HG03060 (cell line): Measurements from ENCODE around the gene SLC10A2.

Source experiments
- ATAC-seq: cut with Tn5 transposase; IDR thresholded peaks from one replicate; pipeline ENCODE4 v1.9.1; 2021; ENCODE audit warnings: low read depth, moderate number of reproducible peaks; ENCODE audit not compliant: unreplicated experiment

Gene SLC10A2

GRCh38 chr13:103055166-103055565, 11.1 kb downstream of the SLC10A2 start:
- ATAC-seq: no peak

GRCh38 chr13:103046676-103047075, 19.5 kb downstream of the SLC10A2 start:
- no peak for ATAC-seq

GRCh38 chr13:103044056-103044455, 22.2 kb downstream of the SLC10A2 start:
- ATAC-seq: no peak

GRCh38 chr13:103040006-103040405, 26.2 kb downstream of the SLC10A2 start:
- ATAC-seq: no peak

GRCh38 chr13:103039183-103039582, 27.0 kb downstream of the SLC10A2 start:
- no peak for ATAC-seq

DNA sequence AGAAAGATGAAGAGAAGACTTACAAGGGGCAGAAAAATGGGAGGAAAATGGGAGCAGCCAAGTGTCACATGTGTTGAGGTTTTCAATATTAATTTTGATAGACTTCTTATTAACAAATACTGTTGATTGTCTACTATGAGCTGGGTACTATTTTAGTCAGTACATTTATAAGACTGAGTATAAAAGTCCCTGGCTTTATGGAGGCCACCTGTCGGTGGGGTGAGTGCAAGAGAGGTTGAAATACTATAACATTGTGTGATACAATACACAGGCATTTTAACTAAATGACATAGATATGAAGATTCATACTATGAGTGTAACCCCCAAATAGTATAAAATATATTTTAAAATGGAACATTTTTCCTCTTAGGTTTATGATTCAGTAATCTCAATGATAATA, 29.9 kb downstream of the SLC10A2 start:
- ATAC-seq: no peak

- ATAC-seq: no peak
These were observed 32.2 kb downstream of the SLC10A2 start for GRCh38 chr13:103033999-103034398.

- ATAC-seq: peak; percentile 95
These were observed 34.8 kb downstream of the SLC10A2 start for GRCh38 chr13:103031332-103031873.

- ATAC-seq: no peak
These were observed 35.4 kb downstream of the SLC10A2 start for GRCh38 chr13:103030776-103031175.

- no peak for ATAC-seq
These were observed 36.4 kb downstream of the SLC10A2 start for GRCh38 chr13:103029798-103030197.

DNA sequence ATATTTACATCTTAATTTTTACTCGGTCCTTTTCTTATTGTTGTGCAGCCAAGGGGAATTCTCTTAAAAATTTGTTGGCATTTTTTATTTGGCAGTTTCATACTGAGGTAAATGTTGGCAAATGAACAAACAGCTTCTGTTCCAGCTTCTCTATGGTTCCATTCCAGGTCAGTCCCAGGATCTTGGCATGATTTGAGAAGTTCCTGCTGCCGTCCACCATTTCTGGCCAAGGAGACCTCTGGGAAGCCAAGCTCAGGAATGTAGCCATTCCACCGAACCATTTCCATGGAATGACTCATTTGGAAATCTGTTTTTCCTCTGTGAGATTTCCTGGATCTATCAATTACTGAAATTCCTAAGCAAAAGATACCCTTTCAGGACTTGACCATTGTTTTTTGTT, 43.9 kb downstream of the SLC10A2 start:
- ATAC-seq: no peak

DNA sequence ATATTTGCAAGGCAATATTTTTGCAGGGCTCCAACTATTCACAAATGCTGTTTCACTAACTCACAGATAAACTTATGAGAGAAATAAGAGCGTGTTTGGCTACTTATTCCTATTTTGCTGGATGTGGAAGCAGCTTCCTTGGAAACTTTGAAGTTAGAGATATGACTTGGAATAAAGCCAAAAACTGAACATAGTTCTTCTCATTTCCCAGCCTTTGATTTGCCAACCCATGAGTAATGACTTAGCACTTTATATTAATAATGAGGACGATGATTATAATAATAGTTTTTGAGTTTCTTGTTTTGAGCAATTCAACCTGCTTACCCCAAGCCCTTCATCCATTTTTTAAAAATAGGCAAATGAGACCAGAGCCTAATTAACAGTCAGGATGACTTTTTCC, 47.7 kb downstream of the SLC10A2 start:
- no peak for ATAC-seq

GRCh38 chr13:103012646-103013045, 53.6 kb downstream of the SLC10A2 start:
- no peak for ATAC-seq

GRCh38 chr13:103009051-103009840, 57.0 kb downstream of the SLC10A2 start:
- no peak for ATAC-seq

GRCh38 chr13:103007427-103007762, 58.8 kb downstream of the SLC10A2 start:
- ATAC-seq: no peak

DNA sequence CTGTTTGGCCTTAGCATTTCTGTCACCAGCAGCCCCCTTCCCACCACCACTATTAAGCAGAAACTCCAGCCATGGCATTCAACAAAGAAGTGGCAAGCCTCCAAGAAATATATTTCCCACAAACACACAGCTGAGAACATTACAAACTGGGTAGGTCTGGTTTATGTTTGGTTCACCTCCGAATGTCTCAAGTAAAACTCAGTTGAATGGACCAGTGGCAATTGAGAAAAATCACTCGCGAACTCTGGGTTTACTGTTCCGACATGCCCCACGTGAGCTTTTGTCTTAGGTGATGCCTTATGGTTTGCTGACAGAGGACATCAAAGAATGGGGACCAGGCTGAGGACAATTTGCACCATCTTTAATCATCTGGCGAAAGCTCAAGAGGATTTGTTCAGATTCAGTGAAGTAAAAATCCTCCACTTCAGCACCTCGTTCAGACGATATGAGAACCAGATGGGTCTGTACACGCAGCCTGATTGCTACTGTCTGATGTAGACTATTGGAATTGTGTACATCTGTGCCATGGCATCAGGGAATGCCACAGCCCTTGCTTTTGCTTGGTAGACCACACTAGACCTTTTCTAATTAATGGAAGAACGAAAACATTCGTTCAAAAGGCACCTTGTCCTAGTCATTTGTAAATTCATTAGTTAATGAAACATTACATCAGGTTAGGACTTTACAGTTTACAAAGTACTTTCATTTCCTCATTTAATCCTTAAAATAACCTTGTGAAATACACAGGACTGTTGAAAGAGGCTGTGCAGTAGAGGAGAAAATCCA, 59.4 kb downstream of the SLC10A2 start:
- peak; percentile 93 for ATAC-seq

DNA sequence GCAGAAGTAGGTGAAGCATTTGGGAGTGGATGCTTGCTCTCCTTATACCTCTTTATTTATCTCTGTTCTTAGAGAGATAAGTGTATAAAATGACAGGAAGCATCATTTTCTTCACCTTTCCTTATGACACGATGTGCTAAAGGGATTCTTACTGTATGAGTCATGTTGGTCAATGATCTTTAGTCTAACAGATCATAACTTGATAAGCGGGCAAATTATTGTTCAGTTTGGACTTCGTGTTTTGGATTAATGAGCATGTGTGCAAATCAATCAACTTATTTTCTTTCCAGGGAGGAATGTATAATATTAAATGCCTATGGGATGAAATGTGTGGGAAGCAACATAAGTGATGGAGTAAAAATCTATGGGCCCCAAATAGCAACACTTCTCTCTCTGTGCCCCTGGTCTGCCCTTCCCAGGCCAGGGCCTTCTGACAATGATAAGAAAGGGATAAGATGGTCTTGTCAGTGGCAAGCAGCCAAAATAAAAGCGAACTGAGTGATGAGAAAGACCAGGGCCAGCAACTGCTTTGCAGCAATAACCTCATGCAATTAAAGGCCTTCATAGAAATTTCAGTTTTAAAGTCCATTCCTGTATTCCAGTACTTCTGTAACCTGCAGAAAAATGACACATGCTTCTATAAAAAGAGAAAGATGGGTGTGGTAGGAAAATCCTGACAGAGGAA, 61.4 kb downstream of the SLC10A2 start:
- ATAC-seq: no peak

GRCh38 chr13:103003631-103004030, 62.6 kb downstream of the SLC10A2 start:
- no peak for ATAC-seq

GRCh38 chr13:103002279-103002678, 63.9 kb downstream of the SLC10A2 start:
- no peak for ATAC-seq

DNA sequence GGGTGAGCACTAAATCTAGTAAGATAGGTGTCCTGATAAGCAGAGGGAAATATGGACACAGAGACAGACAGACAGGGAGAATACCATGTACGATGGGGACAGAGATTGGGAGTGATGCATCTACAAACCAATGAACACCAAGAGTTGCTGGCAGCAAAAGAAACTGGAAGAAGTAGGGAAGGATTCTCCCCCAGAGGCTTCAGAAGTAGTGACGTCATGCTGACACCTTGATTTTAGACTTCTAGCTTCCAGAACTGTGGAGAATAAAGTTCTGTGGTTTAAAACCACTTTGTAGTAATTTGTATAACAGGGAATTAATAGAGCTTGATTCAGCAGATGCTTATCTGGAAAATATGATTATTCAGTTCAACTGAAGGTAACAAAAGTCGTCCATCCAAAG, 66.1 kb downstream of the SLC10A2 start:
- ATAC-seq: no peak

DNA sequence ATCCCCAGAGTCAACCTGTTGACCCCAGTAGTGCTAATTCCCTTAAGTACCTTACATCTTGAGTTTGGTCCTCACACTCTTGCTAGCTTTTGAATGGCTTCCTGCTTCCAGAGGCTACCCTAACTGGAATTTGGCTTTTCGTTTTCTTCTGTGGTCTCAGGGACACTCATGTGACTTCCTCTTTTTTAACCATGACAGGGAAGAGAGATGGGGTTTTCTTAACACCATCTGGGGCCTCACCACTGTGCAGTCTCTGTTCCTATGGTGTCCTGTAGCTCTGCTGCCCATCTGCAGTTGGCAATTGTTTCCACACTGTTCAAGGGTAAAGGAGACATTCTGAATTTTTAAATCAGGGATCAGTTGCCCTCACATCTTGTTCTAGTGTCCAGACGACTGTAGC, 66.7 kb downstream of the SLC10A2 start:
- no peak for ATAC-seq
